Choroid plexus epithelial cell (primary cell): ENCODE results near the gene TTC7B.
A peak's percentile ranks its signal among the peaks of the same experiment; 100 is the strongest.

ENCODE experiments used
- DNase-seq: peaks from one replicate; pipeline ENCODE4 v3.0.0-alpha.2; 2010; ENCODE audit warnings: low read depth
- H3K4me3 ChIP-seq: 2 replicates; pipeline ENCODE4 v1.5.1; 2011; ENCODE audit warnings: low read depth, mild to moderate bottlenecking, control low read depth, low read length, moderate library complexity
- CTCF ChIP-seq: conservative IDR thresholded peaks from 2 replicates; pipeline ENCODE4 v1.5.1; 2011; ENCODE audit warnings: low read depth, mild to moderate bottlenecking, control low read depth, inconsistent platforms, low read length, moderate library complexity

TTC7B gene

GRCh38 chr14:90803249-90803648 is 13.0 kb downstream of the TTC7B start:
- TF ChIP-seq CTCF, result no peak
- no peak overlapping the region for H3K4me3 ChIP-seq
- DNase-seq, result no peak

GRCh38 chr14:90799420-90799819 is 16.8 kb downstream of the TTC7B start:
- no peak overlapping the region for H3K4me3 ChIP-seq
- no peak for TF ChIP-seq CTCF
- DNase-seq, result no peak

GRCh38 chr14:90797919-90798318 is 18.3 kb downstream of the TTC7B start:
- no peak for DNase-seq
- TF ChIP-seq CTCF, result no peak
- no peak overlapping the region for H3K4me3 ChIP-seq

GRCh38 chr14:90797451-90797850 is 18.8 kb downstream of the TTC7B start:
- H3K4me3 ChIP-seq, result no peak overlapping the region
- peak; percentile 50 for DNase-seq
- TF ChIP-seq CTCF, result no peak

GRCh38 chr14:90796329-90796728 is 19.9 kb downstream of the TTC7B start:
- H3K4me3 ChIP-seq, result no peak overlapping the region
- no peak for DNase-seq
- TF ChIP-seq CTCF, result no peak

GRCh38 chr14:90795744-90796143 is 20.5 kb downstream of the TTC7B start:
- peak; percentile 84 for DNase-seq
- no peak for TF ChIP-seq CTCF
- H3K4me3 ChIP-seq, result no peak overlapping the region

GRCh38 chr14:90791486-90791885 is 24.7 kb downstream of the TTC7B start:
- DNase-seq, result no peak
- TF ChIP-seq CTCF, result no peak
- H3K4me3 ChIP-seq, result no peak overlapping the region
